GM18867 (cell line): ENCODE results near the gene RNF38.
"Not testable (repeated sequence)": the region's sequence is repeated elsewhere in the genome, so short reads cannot be mapped to it uniquely, and the experiment has no call there.

Experiments
- ATAC-seq: cut with Tn5 transposase; IDR thresholded peaks from one replicate; pipeline ENCODE4 v1.9.1; 2021; ENCODE audit warnings: mild to moderate bottlenecking, moderate library complexity; ENCODE audit not compliant: unreplicated experiment

RNF38 gene

GRCh38 chr9:36297798-36298197, 102.3 kb downstream of the RNF38 start:
- no peak for ATAC-seq

DNA sequence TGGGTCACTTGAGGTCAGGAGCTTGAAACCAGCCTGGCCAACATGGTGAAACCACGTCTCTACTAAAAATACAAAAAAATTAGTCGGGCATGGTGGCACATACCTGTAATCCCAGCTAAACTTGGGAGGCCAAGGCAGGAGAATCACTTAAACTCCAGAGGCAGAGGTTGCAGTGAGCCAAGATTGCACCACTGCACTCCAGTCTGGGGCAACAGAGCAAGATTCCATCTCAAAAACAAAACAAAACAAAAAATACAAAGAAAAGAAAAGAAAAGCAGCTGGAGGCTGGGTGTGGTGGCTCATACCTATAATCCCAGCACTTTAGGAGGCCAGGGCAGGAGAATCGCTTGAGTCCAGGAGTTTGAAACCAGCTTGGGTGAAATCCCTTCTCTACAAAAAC, 105.1 kb downstream of the RNF38 start:
- not testable (repeated sequence) for ATAC-seq

GRCh38 chr9:36293918-36294317, 106.2 kb downstream of the RNF38 start:
- no peak for ATAC-seq

DNA sequence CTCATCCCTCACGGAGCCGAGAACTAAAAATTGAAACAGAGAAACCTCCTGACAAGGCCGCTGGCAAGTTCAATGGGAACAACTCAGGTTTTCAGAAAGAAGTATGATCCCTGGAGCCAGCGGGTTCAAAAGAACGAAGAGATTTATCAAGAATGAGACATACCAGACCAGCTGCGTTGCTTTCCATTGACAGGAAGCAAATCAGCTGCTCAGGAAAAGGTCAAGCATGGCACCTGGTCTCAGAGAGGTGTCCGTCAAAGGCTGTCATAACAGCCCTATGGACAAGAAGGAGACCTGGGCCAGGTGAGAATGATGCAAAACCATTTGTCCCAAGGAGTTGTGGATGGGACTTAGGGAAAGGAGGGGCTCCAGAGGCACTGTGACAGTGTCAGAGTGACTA, 106.9 kb downstream of the RNF38 start:
- ATAC-seq = no peak

DNA sequence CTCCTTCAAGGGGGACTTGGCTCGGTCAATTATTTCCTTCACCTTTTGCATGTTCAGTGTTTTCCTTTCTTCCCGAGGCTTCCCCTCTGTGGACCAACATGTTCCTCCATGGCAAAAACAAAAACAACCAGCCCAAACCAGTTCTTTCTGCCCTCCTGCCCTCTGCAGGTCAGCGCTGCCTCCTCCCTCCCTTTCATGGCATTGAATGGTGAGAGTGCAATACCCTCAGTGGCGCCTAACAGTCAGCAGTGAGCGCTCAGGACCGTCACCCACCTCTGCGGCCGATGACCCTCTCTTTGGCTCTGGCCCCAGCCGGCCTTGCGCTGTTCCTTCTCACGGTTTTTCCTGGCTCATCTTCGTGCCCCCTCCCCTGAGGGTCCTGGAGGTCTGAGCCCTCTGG, 107.4 kb downstream of the RNF38 start:
- no peak for ATAC-seq

DNA sequence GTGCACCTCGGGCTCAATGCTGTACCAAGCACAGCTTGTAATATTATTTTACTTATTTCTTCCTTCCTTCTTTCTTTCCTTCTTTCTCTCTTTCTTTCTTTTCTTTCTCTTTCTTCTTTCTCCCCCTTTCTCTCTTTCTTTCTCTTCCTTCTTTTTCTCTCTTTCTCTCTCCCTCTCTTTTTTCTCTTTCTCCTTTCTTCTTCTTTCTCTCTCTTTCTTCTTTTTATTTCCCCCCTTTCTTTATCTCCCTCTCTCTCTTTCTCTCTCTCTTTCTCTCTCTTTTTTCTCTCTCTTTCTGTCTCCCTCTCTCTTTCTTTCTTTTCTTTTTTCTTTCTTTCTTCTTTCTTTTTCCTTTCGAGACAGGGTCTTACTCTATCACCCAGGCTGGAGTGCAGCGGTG, 109.1 kb downstream of the RNF38 start:
- no peak for ATAC-seq

- no peak for ATAC-seq
Measured at GRCh38 chr9:36289836-36290435, 110.1 kb downstream of the RNF38 start.

DNA sequence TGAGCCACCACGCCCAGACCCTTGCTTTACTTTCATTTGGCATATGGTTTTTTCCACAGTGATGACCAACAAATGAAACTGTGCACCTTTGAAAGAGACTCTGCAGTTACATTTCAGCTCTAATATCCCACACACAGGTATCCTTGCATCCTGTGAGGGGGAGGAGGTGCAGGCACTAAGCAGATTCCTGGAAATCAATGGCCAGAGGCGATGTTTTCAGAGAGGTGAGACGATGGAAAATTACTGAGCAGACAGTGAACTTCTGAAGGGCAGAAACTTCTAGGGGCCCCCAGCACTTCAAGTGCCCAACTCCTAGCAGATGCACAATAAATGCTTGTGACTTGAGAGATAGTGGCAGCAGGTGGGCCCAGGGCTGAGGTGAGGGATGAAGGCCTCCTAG, 112.0 kb downstream of the RNF38 start:
- ATAC-seq = no peak
